ENCODE data around the gene NAT8L. TPM values are rescaled to one million over a fixed set of nuclear protein-coding genes. Genes with fewer than 3 reads are reported as not detected.
A peak's percentile ranks its signal among the peaks of the same experiment; 100 is the strongest.
"Not testable (repeated sequence)": the region's sequence is repeated elsewhere in the genome, so short reads cannot be mapped to it uniquely, and the experiment has no call there.

Gene NAT8L
- total RNA-seq, result not detected

- TF ChIP-seq CTCF (IDR thresholded peaks at IDR 0.05), result no peak
- Histone ChIP-seq H3K4me3 (peak within 1 kb of the TSS; percentile 56 to 58), H3K36me3 (no peaks in the 10 kb centered on the region), H3K9me3 (no peaks in the 10 kb centered on the region), H3K27me3 (peaks cover 15% of the 10 kb centered on the region), H3K27ac (no peak within 1 kb of the TSS), H3K4me1 (peaks cover 0 to 2% of the 10 kb centered on the region in 2 donors)
- intact Hi-C loops (cut with DNase I), result no loop called here
- no peak for DNase-seq (ENCODE audit: low spot score in 2 of 2)
Observed at GRCh38 chr4:2059046-2059725, at the start of gene NAT8L. TSS of gene NAT8L (plus strand) at chr4:2059327. CDS start at chr4:2059512, 185 bp downstream.

GRCh38 chr4:2009651-2010233, 49.4 kb upstream of the NAT8L start:
- peak in 1 of 2 donors; percentile 79 for DNase-seq (ENCODE audit: low spot score in 2 of 2)
- Histone ChIP-seq H3K27me3 (no peaks in the 10 kb centered on the region), H3K9me3 (no peaks in the 10 kb centered on the region), H3K27ac (peak overlapping the region; percentile 96 to 98), H3K4me3 (peak overlapping the region; percentile 84 to 98), H3K36me3 (no peaks in the 10 kb centered on the region), H3K4me1 (peaks cover 0 to 2% of the 10 kb centered on the region in 2 donors)
- intact Hi-C loops (cut with DNase I), result loop anchor here (1.0 to 5.0 kb wide), 8 partner anchors 139 to 1302 kb away; partner anchors contain the start of genes CFAP99, FAM193A, MXD4 and PCGF3
- TF ChIP-seq CTCF (IDR thresholded peaks at IDR 0.05), result no peak

GRCh38 chr4:2011583-2011982, 47.5 kb upstream of the NAT8L start:
- DNase-seq (ENCODE audit: low spot score in 2 of 2), result no peak
- no peaks in the 10 kb centered on the region for H3K36me3 ChIP-seq
- H3K27ac ChIP-seq, result no peak overlapping the region
- intact Hi-C loops (cut with DNase I), result no loop called here
- peaks cover 0 to 2% of the 10 kb centered on the region in 2 donors for H3K4me1 ChIP-seq
- no peaks in the 10 kb centered on the region for H3K27me3 ChIP-seq
- TF ChIP-seq CTCF (IDR thresholded peaks at IDR 0.05), result no peak
- no peak overlapping the region for H3K4me3 ChIP-seq
- no peaks in the 10 kb centered on the region for H3K9me3 ChIP-seq

GRCh38 chr4:2015008-2015407, 44.1 kb upstream of the NAT8L start:
- no peak overlapping the region for H3K27ac ChIP-seq

DNA sequence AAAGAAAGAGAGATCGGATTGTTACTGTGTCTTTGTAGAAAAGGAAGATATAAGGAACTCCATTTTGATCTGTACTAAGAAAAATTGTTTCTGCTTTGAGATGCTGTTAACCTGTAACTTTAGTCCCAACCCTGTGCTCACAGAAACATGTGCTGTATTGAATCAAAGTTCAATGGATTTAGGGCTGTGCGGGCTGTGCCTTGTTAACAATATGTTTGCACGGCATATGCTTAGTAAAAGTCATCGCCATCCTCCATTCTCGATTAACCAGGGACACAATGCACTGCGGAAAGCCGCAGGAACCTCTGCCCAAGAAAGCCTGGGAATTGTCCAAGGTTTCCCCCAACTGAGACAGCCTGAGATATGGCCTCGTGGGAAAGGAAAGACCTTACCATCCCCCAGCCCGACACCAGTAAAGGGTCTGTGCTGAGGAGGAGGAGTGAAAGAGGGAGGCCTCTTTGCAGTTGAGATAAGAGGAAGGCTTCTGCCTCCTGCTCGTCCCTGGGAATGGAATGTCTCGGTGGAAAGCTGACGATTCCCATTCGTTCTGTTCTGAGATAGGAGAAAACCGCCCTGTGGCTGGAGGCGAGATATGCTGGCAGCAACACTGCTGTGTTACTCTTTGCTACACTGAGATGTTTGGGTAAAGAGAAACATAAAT, 37.6 kb upstream of the NAT8L start:
- H3K27ac ChIP-seq; H3K4me1 ChIP-seq; H3K36me3 ChIP-seq; H3K27me3 ChIP-seq; H3K4me3 ChIP-seq; DNase-seq (ENCODE audit: low spot score in 2 of 2); intact Hi-C loops (cut with DNase I); H3K9me3 ChIP-seq: not testable (repeated sequence)

More at GRCh38 chr4:2015008-2015407, 44.1 kb upstream of the NAT8L start:
- H3K36me3 ChIP-seq, result no peaks in the 10 kb centered on the region
- H3K4me1 ChIP-seq, result no peaks in the 10 kb centered on the region
- no peak for DNase-seq (ENCODE audit: low spot score in 2 of 2)
- H3K27me3 ChIP-seq, result no peaks in the 10 kb centered on the region
- H3K9me3 ChIP-seq, result no peaks in the 10 kb centered on the region
- TF ChIP-seq CTCF (IDR thresholded peaks at IDR 0.05), result no peak
- intact Hi-C loops (cut with DNase I), result no loop called here
- no peak overlapping the region for H3K4me3 ChIP-seq

DNA sequence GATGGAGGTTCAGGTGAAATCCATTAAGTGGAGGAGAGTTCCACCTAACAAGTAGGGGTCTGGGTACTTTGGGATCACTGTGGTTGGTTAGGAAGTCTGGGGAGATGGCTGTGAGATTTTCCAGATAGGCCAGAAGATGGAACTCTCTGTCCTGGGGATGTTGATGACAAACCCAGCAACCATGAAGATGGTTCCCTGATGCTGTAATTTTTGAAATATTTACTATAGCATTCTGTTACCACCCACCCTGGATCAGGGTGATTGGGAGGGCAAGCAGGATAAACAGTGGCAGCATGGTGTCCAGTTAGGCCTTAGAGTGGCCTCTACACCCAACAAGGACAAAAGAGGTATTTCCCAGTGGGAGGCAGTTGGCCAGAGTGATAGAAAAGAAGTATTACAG, 34.4 kb upstream of the NAT8L start:
- Histone ChIP-seq H3K4me3 (no peak overlapping the region), H3K36me3 (no peaks in the 10 kb centered on the region), H3K27me3 (no peaks in the 10 kb centered on the region), H3K9me3 (no peaks in the 10 kb centered on the region), H3K4me1 (no peaks in the 10 kb centered on the region), H3K27ac (no peak overlapping the region)
- intact Hi-C loops (cut with DNase I), result no loop called here
- no peak for DNase-seq (ENCODE audit: low spot score in 2 of 2)
- TF ChIP-seq CTCF (IDR thresholded peaks at IDR 0.05), result no peak
